Fibroblast of skin of abdomen (primary cell): ENCODE data around the gene KCNK3.

ENCODE experiments used
- DNase-seq: peaks from one replicate; pipeline ENCODE4 v3.0.0-alpha.2; 2013

Gene KCNK3

GRCh38 chr2:26666671-26667070, 25.9 kb upstream of the KCNK3 start:
- no peak for DNase-seq

GRCh38 chr2:26668041-26668440, 24.5 kb upstream of the KCNK3 start:
- no peak for DNase-seq

- no peak for DNase-seq
Measured at GRCh38 chr2:26668856-26669750, 23.4 kb upstream of the KCNK3 start.

- peak; percentile 8 for DNase-seq
Measured at GRCh38 chr2:26670171-26670570, 22.4 kb upstream of the KCNK3 start.

- DNase-seq: no peak
Measured at GRCh38 chr2:26670931-26671460, 21.5 kb upstream of the KCNK3 start.

GRCh38 chr2:26671691-26672090, 20.8 kb upstream of the KCNK3 start:
- DNase-seq: no peak

- DNase-seq: no peak
Measured at GRCh38 chr2:26672112-26672817, 20.3 kb upstream of the KCNK3 start.

- DNase-seq: no peak
Measured at GRCh38 chr2:26672818-26673393, 19.6 kb upstream of the KCNK3 start.

GRCh38 chr2:26674002-26674751, 18.3 kb upstream of the KCNK3 start:
- no peak for DNase-seq

GRCh38 chr2:26674771-26675170, 17.8 kb upstream of the KCNK3 start:
- no peak for DNase-seq

GRCh38 chr2:26675651-26676255, 16.8 kb upstream of the KCNK3 start:
- no peak for DNase-seq

GRCh38 chr2:26678035-26678434, 14.5 kb upstream of the KCNK3 start:
- DNase-seq: no peak

GRCh38 chr2:26679867-26680266, 12.7 kb upstream of the KCNK3 start:
- DNase-seq: no peak

- no peak for DNase-seq
Measured at GRCh38 chr2:26681656-26682055, 10.9 kb upstream of the KCNK3 start.

GRCh38 chr2:26682155-26682554, 10.4 kb upstream of the KCNK3 start:
- DNase-seq: no peak

- DNase-seq: no peak
Measured at GRCh38 chr2:26683583-26683982, 8.9 kb upstream of the KCNK3 start.

- no peak for DNase-seq
Measured at GRCh38 chr2:26685341-26685740, 7.2 kb upstream of the KCNK3 start.

GRCh38 chr2:26685989-26686839, 6.3 kb upstream of the KCNK3 start:
- DNase-seq: no peak

GRCh38 chr2:26687328-26687727, 5.2 kb upstream of the KCNK3 start:
- no peak for DNase-seq

- no peak for DNase-seq
Measured at GRCh38 chr2:26687801-26688200, 4.7 kb upstream of the KCNK3 start.

- no peak for DNase-seq
Measured at GRCh38 chr2:26691161-26691560, 1.4 kb upstream of the KCNK3 start.
